HCT116 (cell line): Measurements from ENCODE around the gene UPK2. TPM values are rescaled to one million over a fixed set of nuclear protein-coding genes. Genes with fewer than 3 reads are reported as not detected.
A peak's percentile ranks its signal among the peaks of the same experiment; 100 is the strongest.

Source experiments
- ATAC-seq: fragments of 200-7000 bp; cut with Tn5 transposase; 2 replicates; pipeline ENCODE4 v1.9.1; 2020; ENCODE audit warnings: mild to moderate bottlenecking, moderate library complexity
- BruUV-seq: library from RNA; stranded (reverse); fragments of 400-500 nt; replicated peaks from 2 replicates; lab custom pipeline; 2021; lab: Mats Ljungman, UMichigan
- CTCF ChIA-PET: fragments of 300-600 bp; sonication (Branson Sonifier 250); formaldehyde crosslinking; loops from one replicate; lab custom pipeline; 2021; ENCODE audit warnings: antibody characterized with exemption; lab: Charles Lee
- POLR2A ChIA-PET: fragments of 300-600, 350-600 bp; sonication (Branson Sonifier 250); formaldehyde crosslinking; loops from one replicate; lab custom pipeline; 2021; ENCODE audit warnings: antibody characterized with exemption; lab: Charles Lee
- RAD21 ChIA-PET, 2 experiments: fragments of 300-600 bp; sonication (Branson Sonifier 250); formaldehyde crosslinking; loops; one replicate each; lab custom pipeline; 2023; ENCODE audit warnings: low total read pairs in 2 of 2; ENCODE audit not compliant: uncharacterized antibody in 2 of 2, unreplicated experiment in 2 of 2, low non-redundant PET in 1 of 2; lab: Charles Lee
- DNase-seq: peaks from one replicate; pipeline ENCODE4 v3.0.0-alpha.2; 2010; ENCODE audit warnings: low read depth, low spot score
- H2AFZ ChIP-seq: fragments of 200-600 bp; shearing (Covaris generic), sonication (generic); 2 replicates; pipeline ENCODE4 v1.6.1; 2017; ENCODE audit warnings: low read depth, mixed run types, mixed read lengths, antibody characterized with exemption, low read length; ENCODE audit not compliant: poor library complexity, severe bottlenecking
- H3K27ac ChIP-seq: 2 replicates; pipeline ENCODE4 v1.5.1; 2012; ENCODE audit warnings: low read depth, low read length
- H3K27me3 ChIP-seq: fragments of 200-600 bp; sonication (generic); 2 replicates; pipeline ENCODE4 v1.6.1; 2016; ENCODE audit warnings: mixed run types, low read length, mixed read lengths; ENCODE audit not compliant: insufficient read depth
- H3K36me3 ChIP-seq, 2 experiments: fragments of 200-500 bp in 1 of 2; fragments of 200-600 bp in 1 of 2; sonication (Bioruptor generic) in 1 of 2; sonication (generic) in 1 of 2; 2 replicates each; pipeline versions ENCODE4 v1.5.1 to v1.6.1; 2014 to 2016; ENCODE audit warnings: low read length in 2 of 2, inconsistent platforms in 1 of 2, mixed read lengths in 1 of 2, mixed run types in 1 of 2; ENCODE audit not compliant: insufficient read depth in 2 of 2, control insufficient read depth in 1 of 2
- H3K4me1 ChIP-seq, 2 experiments: fragments of 200-600 bp in 1 of 2; sonication (generic) in 1 of 2; 2 replicates each; pipeline versions ENCODE4 v1.5.1 to v1.6.1; 2012 to 2017; ENCODE audit warnings: low read length in 2 of 2, inconsistent platforms in 1 of 2, mild to moderate bottlenecking in 1 of 2, mixed read lengths in 1 of 2, mixed run types in 1 of 2, moderate library complexity in 1 of 2; ENCODE audit not compliant: insufficient read depth in 2 of 2, control insufficient read depth in 1 of 2
- H3K4me2 ChIP-seq: fragments of 200-600 bp; sonication (generic); 2 replicates; pipeline ENCODE4 v1.6.1; 2017; ENCODE audit warnings: mixed run types, low read length, mixed read lengths
- H3K4me3 ChIP-seq, 2 experiments: fragments of 200-600 bp in 1 of 2; sonication (generic) in 1 of 2; replicated peaks in 1 of 2; 2 replicates each; pipeline ENCODE4 v1.5.1; 2011 to 2016; ENCODE audit warnings: low read length in 2 of 2, control low read depth in 1 of 2, low read depth in 1 of 2, mild to moderate bottlenecking in 1 of 2, mixed read lengths in 1 of 2, mixed run types in 1 of 2
- H3K79me2 ChIP-seq: fragments of 200-600 bp; sonication (generic); 2 replicates; pipeline ENCODE4 v1.6.1; 2017; ENCODE audit warnings: mild to moderate bottlenecking, mixed run types, low read length, moderate library complexity, mixed read lengths; ENCODE audit not compliant: insufficient read depth
- H3K9ac ChIP-seq: fragments of 200-600 bp; sonication (generic); 2 replicates; pipeline ENCODE4 v1.6.1; 2016; ENCODE audit warnings: low read length, mixed read lengths
- H3K9me2 ChIP-seq: fragments of 200-600 bp; sonication (generic), shearing (Covaris generic); 2 replicates; pipeline ENCODE4 v1.6.1; 2017; ENCODE audit warnings: mixed run types, mild to moderate bottlenecking, moderate library complexity; ENCODE audit not compliant: insufficient read depth
- H3K9me3 ChIP-seq, 2 experiments: fragments of 200-500 bp in 1 of 2; fragments of 200-600 bp in 1 of 2; sonication (Bioruptor generic) in 1 of 2; sonication (generic) in 1 of 2; 2 replicates each; pipeline ENCODE4 v1.6.1; 2014 to 2017; ENCODE audit warnings: low read length in 2 of 2, mixed read lengths in 2 of 2, inconsistent platforms in 1 of 2, low read depth in 1 of 2, mild to moderate bottlenecking in 1 of 2, mixed run types in 1 of 2, moderate library complexity in 1 of 2; ENCODE audit not compliant: control insufficient read depth in 1 of 2, insufficient read depth in 1 of 2
- H4K20me1 ChIP-seq: fragments of 200-600 bp; sonication (generic), shearing (Covaris generic); 2 replicates; pipeline ENCODE4 v1.6.1; 2017; ENCODE audit warnings: mixed run types, mild to moderate bottlenecking, moderate library complexity; ENCODE audit not compliant: insufficient read depth
- CEBPB ChIP-seq: IDR thresholded peaks from 2 replicates; pipeline ENCODE4 v1.6.1; 2012; ENCODE audit warnings: low read depth
- EGR1 ChIP-seq: IDR thresholded peaks from 2 replicates; pipeline ENCODE4 v1.6.1; 2012; ENCODE audit warnings: low read depth
- ELF1 ChIP-seq: IDR thresholded peaks from 2 replicates; pipeline ENCODE4 v1.6.1; 2012; ENCODE audit warnings: low read depth, borderline replicate concordance
- EZH2 ChIP-seq: fragments of 200-600 bp; sonication (generic); IDR thresholded peaks from 2 replicates; pipeline ENCODE4 v1.6.1; 2017; ENCODE audit warnings: antibody characterized with exemption, mixed run types
- JUND ChIP-seq: IDR thresholded peaks from 2 replicates; pipeline ENCODE4 v1.6.1; 2012
- POLR2AphosphoS5 ChIP-seq: IDR thresholded peaks from 2 replicates; pipeline ENCODE4 v1.6.1; 2011; ENCODE audit warnings: mild to moderate bottlenecking, low read depth, low read length, moderate library complexity
- SIN3A ChIP-seq: IDR thresholded peaks from 2 replicates; pipeline ENCODE4 v1.6.1; 2012; ENCODE audit warnings: low read depth
- SP1 ChIP-seq: IDR thresholded peaks from 2 replicates; pipeline ENCODE4 v1.6.1; 2012; ENCODE audit warnings: low read depth
- SRF ChIP-seq: IDR thresholded peaks from 2 replicates; pipeline ENCODE4 v1.6.1; 2012; ENCODE audit warnings: low read depth
- TCF7L2 ChIP-seq: IDR thresholded peaks from 2 replicates; pipeline ENCODE4 v1.7.0; 2011; ENCODE audit warnings: borderline replicate concordance, inconsistent platforms; ENCODE audit not compliant: insufficient read depth, insufficient read length; ENCODE audit errors: extremely low read depth
- YY1 ChIP-seq: IDR thresholded peaks from 2 replicates; pipeline ENCODE4 v1.6.1; 2011; ENCODE audit warnings: low read length, low read depth, moderate library complexity, mild to moderate bottlenecking; ENCODE audit not compliant: insufficient replicate concordance; ENCODE audit errors: extremely low read depth
- ZFX ChIP-seq: fragments of 450-650 bp; IDR thresholded peaks from 2 replicates; pipeline ENCODE4 v1.6.1; 2017
- ZNF274 ChIP-seq: fragments of 200-500 bp; sonication (Bioruptor generic); IDR thresholded peaks from 2 replicates; pipeline ENCODE4 v1.6.1; 2014; ENCODE audit warnings: mild to moderate bottlenecking, low read depth, low read length, inconsistent platforms
- intact Hi-C: fragments of 100-400 bp; cut with micrococcal nuclease; formaldehyde crosslinking; loops from 2 replicates; pipeline ENCODE4 v1.10.0; 2022
- total RNA-seq: library from RNA; stranded (reverse); gene quantifications from one replicate; pipeline ENCODE4 v1.2.1, GENCODE V29; 2021; ENCODE audit not compliant: unreplicated experiment
- TF ChIP-seq, protein P1 (sequence below): IDR thresholded peaks from 2 replicates; pipeline ENCODE4 v1.6.1; 2012
- TF ChIP-seq, protein P2 (sequence below): IDR thresholded peaks from 2 replicates; pipeline ENCODE4 v1.6.1; 2012
- TF ChIP-seq, protein P3 (sequence below), 3 experiments: fragments of 200-600 bp in 1 of 3; sonication (generic) in 1 of 3; IDR thresholded peaks in 2 of 3; conservative IDR thresholded peaks in 1 of 3; 2 replicates each; pipeline ENCODE4 v1.5.1; 2012 to 2017; ENCODE audit warnings: low read depth in 2 of 3, low read length in 2 of 3, antibody characterized with exemption in 1 of 3, borderline replicate concordance in 1 of 3, control low read depth in 1 of 3, mild to moderate bottlenecking in 1 of 3, mixed read lengths in 1 of 3, mixed run types in 1 of 3, moderate library complexity in 1 of 3; ENCODE audit not compliant: insufficient read depth in 1 of 3
- TF ChIP-seq, protein P4 (sequence below): IDR thresholded peaks from 2 replicates; pipeline ENCODE4 v1.6.1; 2011; ENCODE audit warnings: mild to moderate bottlenecking, low read length, moderate library complexity; ENCODE audit not compliant: insufficient replicate concordance; ENCODE audit errors: extremely low read depth

UPK2 gene
- total RNA-seq, 1 experiment from 2014 or later = 0.42 TPM

DNA sequence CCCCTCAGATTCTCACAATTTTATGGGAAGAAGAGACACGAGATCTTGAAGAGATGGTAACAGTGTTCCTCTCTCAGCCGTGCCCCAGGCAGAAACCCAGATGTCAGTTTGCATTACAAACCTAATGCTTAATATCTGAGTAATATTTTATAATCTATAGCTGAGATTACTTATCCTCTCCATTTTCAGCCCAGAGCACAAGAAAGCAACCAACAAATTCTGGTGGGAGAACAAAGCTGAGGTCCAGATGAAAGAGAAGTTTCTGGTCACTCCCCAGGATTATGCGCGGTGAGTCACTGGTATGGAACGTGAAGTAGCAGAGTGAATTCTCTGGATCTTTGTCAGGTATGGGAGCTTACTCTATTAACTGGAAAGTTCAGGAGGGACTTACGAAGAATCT lies 42.7 kb downstream of the UPK2 start (continued):
- peak; percentile 48; the same call in 1 of the 2 replicates for TF ChIP-seq SIN3A

DNA sequence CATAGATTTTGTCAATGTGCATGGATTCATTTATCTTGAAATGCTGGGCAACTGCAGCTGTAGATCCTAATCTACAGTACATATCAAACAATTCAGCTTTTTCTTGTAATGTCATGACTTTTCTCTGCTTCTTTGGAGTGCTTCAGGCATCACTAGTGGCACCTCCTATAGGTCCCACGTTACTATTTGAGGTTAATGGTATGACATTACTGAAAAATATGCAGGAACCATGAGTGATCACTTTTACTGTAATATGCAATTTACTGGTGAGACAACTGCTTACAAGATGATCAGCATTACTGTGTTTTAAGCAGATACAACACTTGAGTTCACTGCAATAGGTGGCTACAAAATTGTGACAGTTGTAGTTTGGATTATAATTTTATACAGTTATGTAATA lies 44.8 kb downstream of the UPK2 start:
- intact Hi-C loops = no loop called here
- no peaks in the 10 kb centered on the region for H3K9me3 ChIP-seq
- no peaks in the 10 kb centered on the region for H3K27me3 ChIP-seq
- DNase-seq (no peak), ATAC-seq (no peak)
- peak overlapping the region; percentile 97 for H3K4me2 ChIP-seq
- peaks cover 15 to 46% of the 10 kb centered on the region in 2 experiments for H3K4me1 ChIP-seq
- ChIA-PET CTCF (no interaction called here), RAD21 (no interaction called here), POLR2A (no interaction called here)
- no peak overlapping the region for H3K4me3 ChIP-seq
- TF ChIP-seq, protein P1, sequence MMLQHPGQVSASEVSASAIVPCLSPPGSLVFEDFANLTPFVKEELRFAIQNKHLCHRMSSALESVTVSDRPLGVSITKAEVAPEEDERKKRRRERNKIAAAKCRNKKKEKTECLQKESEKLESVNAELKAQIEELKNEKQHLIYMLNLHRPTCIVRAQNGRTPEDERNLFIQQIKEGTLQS = no peak
- TF ChIP-seq SP1 (no peak), YY1 (no peak), ZFX (no peak), TCF7L2 (no peak), ELF1 (no peak), SRF (no peak), EGR1 (no peak), POLR2AphosphoS5 (no peak), CEBPB (no peak), EZH2 (no peak), JUND (no peak), SIN3A (no peak), ZNF274 (no peak)
- TF ChIP-seq, protein P2, sequence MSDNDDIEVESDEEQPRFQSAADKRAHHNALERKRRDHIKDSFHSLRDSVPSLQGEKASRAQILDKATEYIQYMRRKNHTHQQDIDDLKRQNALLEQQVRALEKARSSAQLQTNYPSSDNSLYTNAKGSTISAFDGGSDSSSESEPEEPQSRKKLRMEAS = no peak
- TF ChIP-seq, protein P3, sequence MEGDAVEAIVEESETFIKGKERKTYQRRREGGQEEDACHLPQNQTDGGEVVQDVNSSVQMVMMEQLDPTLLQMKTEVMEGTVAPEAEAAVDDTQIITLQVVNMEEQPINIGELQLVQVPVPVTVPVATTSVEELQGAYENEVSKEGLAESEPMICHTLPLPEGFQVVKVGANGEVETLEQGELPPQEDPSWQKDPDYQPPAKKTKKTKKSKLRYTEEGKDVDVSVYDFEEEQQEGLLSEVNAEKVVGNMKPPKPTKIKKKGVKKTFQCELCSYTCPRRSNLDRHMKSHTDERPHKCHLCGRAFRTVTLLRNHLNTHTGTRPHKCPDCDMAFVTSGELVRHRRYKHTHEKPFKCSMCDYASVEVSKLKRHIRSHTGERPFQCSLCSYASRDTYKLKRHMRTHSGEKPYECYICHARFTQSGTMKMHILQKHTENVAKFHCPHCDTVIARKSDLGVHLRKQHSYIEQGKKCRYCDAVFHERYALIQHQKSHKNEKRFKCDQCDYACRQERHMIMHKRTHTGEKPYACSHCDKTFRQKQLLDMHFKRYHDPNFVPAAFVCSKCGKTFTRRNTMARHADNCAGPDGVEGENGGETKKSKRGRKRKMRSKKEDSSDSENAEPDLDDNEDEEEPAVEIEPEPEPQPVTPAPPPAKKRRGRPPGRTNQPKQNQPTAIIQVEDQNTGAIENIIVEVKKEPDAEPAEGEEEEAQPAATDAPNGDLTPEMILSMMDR (IDR thresholded peaks at IDR 0.05 in 2 of 3, conservative IDR thresholded peaks at IDR 0.05 in 1 of 3; ENCODE audit: borderline replicate concordance in 1 of 3, insufficient read depth in 1 of 3, low read depth in 2 of 3, low read length in 2 of 3) = no peak
- TF ChIP-seq, protein P4, sequence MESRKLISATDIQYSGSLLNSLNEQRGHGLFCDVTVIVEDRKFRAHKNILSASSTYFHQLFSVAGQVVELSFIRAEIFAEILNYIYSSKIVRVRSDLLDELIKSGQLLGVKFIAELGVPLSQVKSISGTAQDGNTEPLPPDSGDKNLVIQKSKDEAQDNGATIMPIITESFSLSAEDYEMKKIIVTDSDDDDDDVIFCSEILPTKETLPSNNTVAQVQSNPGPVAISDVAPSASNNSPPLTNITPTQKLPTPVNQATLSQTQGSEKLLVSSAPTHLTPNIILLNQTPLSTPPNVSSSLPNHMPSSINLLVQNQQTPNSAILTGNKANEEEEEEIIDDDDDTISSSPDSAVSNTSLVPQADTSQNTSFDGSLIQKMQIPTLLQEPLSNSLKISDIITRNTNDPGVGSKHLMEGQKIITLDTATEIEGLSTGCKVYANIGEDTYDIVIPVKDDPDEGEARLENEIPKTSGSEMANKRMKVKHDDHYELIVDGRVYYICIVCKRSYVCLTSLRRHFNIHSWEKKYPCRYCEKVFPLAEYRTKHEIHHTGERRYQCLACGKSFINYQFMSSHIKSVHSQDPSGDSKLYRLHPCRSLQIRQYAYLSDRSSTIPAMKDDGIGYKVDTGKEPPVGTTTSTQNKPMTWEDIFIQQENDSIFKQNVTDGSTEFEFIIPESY = no peak
- H3K36me3 ChIP-seq = peaks cover 13 to 27% of the 10 kb centered on the region in 2 experiments
- BruUV-seq = no TSS peak
- H3K9me2 ChIP-seq = no peaks in the 10 kb centered on the region
- H3K27ac ChIP-seq = peak overlapping the region; percentile 20; the same call in 1 of the 2 replicates
- H3K79me2 ChIP-seq = peaks cover 87% of the 10 kb centered on the region
- H3K9ac ChIP-seq = no peak overlapping the region
- H4K20me1 ChIP-seq = no peaks in the 10 kb centered on the region
- no peak overlapping the region for H2AFZ ChIP-seq
